GM12891 (cell line): ENCODE data around the gene FZD8.

Experiments used
- POLR2A ChIP-seq: IDR thresholded peaks from 2 replicates; pipeline ENCODE4 v1.6.1; 2011; ENCODE audit warnings: low read depth, low read length, control low read depth
- POLR2AphosphoS5 ChIP-seq: IDR thresholded peaks from 2 replicates; pipeline ENCODE4 v1.6.1; 2011; ENCODE audit warnings: low read depth, low read length, control low read depth

DNA sequence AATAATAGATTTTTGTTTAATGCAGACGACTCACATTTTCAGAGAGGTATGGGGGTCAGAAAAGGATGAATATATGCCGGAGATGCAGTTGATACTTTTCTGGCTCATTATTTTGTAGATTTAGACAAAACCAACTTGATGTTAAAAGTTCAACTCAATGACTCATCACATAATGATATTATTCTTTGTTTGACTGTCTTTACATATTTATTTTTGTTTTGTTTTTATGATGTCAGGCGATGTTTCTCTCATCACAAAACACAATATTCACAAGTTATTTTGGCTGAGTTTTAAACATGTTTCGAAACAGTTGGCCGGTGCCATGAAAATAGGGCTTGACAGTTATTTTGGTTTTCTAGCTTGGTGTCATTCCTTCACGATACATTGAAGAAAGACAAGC is 35.7 kb downstream of the FZD8 start:
- no peak for TF ChIP-seq POLR2AphosphoS5
- no peak for TF ChIP-seq POLR2A
